ENCODE results near the gene UBXN11.
A peak's percentile ranks its signal among the peaks of the same experiment; 100 is the strongest.

The UBXN11 gene, protein sequence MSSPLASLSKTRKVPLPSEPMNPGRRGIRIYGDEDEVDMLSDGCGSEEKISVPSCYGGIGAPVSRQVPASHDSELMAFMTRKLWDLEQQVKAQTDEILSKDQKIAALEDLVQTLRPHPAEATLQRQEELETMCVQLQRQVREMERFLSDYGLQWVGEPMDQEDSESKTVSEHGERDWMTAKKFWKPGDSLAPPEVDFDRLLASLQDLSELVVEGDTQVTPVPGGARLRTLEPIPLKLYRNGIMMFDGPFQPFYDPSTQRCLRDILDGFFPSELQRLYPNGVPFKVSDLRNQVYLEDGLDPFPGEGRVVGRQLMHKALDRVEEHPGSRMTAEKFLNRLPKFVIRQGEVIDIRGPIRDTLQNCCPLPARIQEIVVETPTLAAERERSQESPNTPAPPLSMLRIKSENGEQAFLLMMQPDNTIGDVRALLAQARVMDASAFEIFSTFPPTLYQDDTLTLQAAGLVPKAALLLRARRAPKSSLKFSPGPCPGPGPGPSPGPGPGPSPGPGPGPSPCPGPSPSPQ

DNA sequence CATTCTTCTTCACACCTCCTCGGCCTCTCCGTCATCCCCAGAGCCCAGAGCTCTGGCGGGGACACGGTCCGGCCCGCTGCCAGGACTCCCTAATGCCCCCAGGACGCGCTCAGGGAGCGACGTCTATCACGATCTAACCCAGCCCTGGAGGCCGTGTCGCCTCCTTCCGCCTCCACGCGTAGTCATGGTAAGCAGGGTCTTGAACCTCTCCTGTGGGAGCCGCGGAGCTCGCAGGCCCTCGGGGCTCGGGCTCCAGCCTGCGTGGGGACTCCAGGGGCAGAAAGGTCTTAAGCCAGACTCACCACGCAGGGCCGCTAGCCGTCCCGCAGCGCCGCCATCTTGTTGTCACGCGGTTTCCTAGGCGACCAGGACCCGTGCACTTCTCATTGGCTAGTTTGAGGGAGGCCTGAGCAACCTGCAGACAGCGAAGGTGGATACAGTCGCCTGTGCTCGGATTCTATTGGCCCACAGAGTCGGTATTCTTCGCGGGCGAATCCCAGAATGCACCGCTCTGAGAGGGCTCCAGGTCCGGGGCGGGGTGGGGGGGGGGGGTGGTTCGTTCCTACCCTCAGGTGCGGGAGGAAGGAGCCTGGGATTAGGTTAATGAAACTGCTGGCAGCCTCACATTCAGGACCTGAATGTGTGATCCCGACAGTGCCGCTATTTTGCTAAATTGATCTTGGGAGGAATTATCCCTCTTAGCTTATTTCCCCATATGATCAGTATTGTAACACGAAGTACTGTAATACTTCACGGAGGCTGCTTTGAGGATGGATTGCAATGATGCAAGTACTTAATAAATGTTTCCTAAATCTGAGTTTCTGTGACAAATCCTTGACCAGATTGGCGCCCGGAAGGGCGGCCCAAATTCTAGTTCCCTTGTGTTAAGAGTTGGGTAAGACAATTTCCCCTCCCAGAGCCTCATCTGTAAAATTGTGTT is at the start of gene UBXN11:
UBXN11 (minus strand) TSS at position 347 of the 940 bp plus-strand sequence. CDS start 3,753 bp downstream, outside the sequence.
- H3K4me3 ChIP-seq (ENCODE audit: low read depth, low read length), result peak within 1 kb of the TSS; percentile 79
- peak; percentile 77 for DNase-seq (ENCODE audit: low read depth)

DNA sequence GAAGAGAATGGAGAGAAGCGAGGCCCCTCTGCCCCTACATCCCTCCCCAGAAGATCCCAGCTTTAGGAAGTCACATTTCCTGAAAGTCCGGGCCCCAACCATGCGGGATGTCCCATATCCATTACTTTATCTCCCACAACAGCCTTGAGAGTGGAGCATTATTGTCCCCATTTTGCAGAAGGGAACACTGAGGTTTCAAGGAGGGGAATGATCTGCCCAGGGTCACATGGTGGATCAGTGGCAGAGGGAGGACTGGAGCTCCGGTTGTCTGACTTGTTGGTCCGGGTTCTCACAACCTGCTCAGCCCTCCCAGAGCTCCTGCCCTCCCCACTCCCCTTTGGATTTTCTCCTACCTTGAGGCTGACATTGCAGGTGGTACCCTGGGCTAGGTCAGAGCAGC is 49.7 kb upstream of the UBXN11 start:
- H3K4me3 ChIP-seq (ENCODE audit: low read depth, low read length), result no peak overlapping the region
- DNase-seq (ENCODE audit: low read depth), result no peak

DNA sequence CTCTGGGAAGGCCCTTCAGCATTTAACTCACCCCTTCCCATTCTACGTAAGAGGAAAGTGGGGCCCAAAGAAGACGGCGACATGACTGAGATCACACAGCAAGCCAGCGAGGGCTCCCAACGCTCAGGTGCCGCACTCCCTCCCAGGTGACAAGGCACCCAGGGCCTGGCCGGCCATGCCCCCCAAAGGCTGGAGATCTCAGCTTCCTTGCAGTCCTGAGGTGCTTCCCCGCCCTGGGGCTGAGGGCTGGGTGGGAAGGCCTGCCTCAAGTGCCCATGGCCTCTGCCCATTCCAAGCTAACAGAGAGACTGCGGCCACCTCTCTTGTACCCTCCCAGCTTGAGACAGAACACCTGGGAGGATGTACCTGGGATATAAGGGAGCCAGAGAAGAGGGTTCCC is 48.5 kb upstream of the UBXN11 start:
- DNase-seq (ENCODE audit: low read depth), result no peak
- H3K4me3 ChIP-seq (ENCODE audit: low read depth, low read length), result no peak overlapping the region

DNA sequence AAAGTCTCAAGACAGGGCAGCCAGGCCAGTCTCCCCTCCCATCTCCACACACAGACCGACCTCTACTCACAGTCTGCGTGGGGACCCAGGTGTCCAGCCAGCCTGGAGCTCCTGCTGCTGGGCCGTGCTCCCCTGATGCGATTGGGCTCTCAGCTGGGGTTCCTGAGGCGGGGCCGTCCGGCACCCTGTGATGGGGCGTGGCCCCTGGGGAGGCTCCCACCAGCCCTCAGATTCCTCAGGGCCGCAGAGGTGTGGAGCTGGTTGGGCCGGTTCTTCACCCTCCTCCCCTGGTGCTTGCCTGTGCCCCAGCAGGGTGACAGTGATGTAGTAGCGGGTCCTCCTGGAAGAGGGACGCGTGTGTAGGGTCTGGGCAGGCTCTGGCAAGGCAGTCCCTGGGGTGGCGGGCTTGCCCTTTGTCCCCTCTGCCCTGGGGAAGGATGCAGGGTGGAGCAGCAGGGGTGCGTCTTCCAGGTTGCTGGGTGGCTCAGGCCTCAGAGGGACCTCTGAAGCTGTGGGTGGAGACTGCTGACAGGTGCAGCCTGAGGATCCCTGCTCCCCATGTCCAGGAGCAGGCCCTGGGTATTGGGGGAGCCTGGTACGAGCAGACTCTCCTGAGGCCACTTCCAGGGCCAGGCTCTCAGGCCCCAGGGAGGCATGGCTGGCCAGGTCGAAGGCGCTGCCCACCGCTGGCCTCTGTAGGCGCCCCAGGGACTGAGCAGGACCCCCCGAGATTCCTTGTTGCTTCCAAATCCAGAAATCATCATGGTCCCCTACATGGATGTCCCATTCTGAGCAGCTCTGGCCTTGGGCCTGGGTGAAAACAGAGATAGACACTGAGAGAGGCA is 47.8 kb upstream of the UBXN11 start, which contains the start of gene CRYBG2:
CRYBG2 (minus strand) TSS at position 155 of the 845 bp plus-strand sequence. CDS start 7,473 bp downstream, outside the sequence.
- no peak for DNase-seq (ENCODE audit: low read depth)
- H3K4me3 ChIP-seq (ENCODE audit: low read depth, low read length), result no peak within 1 kb of the TSS

DNA sequence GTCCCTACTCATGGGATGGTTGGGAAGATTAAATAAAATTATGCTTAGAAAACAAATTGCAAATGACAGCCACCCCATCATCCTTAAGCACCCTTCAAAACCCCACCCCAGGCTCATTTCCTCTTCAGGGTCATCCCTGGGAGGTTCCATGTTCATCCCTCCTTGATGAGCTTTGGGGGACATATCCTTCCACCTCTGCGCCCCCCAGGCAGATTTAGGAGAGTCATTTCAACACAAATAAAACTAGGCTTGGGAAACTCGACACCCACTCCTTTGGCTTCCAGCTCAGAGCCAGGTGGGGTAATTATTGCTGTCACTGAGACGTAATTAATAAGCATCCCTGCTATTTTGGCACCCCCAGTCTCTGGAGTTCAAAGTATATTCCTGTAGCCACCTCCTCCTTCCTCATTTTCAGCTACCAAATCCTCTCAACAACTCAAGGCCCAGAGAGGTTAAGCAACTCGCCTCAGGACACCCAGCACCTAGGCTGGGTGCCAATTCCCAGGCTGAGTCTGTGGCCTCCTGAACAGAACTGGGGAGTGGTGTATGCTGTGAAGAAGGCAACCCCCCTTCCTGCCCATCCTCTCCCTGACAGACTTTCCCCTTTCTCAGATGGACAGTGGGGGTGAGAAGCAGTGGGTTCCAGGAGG is 46.9 kb upstream of the UBXN11 start:
- H3K4me3 ChIP-seq (ENCODE audit: low read depth, low read length), result no peak overlapping the region
- DNase-seq (ENCODE audit: low read depth), result no peak

DNA sequence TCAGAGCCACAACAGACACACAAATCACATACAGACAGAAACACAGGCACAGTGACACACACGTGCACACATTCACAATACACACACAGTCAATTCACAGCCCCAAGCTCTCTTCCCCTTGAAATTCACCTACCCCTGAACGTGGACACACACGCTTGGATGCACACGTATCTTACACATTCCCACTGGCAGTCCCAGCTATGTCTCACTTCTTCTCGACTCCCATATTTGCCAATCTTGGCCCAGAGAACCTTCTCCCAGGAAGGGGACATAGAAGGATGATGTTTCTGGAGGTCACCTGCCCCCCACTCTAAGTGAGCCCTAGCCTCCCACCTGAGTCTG is 45.9 kb upstream of the UBXN11 start:
- DNase-seq (ENCODE audit: low read depth), result no peak
- no peak overlapping the region for H3K4me3 ChIP-seq (ENCODE audit: low read depth, low read length)

DNA sequence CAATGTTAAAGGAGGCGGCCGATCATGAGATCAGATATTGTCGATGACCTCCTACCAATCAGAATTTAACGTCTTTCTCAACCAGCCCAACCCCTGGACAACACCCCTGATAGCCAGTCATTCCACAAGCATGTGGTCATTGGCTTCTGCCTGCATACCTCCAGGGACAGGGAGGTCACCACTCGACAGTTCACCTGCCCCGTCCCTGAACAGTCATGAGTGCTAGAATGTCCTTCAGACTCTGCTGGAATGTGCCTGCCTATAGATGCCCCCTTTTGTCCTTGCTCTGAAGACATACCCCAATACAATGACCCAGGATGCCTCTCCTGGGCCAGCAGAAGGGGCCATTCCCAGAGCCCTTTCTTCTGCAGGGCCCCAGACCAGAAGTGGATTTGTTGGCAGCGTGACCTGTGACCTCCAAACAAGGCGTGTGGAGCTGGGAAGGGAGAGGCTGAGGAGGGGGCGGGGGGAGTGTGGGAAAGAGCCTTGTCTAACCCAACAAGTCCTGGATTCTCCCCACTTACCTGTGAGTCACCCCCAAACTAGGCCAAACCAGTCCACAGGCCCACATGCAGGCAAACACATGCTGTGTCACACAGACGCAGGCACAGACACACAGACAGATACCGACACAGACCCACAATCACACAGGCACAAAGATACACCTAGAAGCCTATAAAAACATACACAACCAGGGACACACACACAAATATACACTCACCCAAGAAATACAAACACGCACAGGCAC is 45.3 kb upstream of the UBXN11 start:
- H3K4me3 ChIP-seq (ENCODE audit: low read depth, low read length), result no peak overlapping the region
- DNase-seq (ENCODE audit: low read depth), result no peak

DNA sequence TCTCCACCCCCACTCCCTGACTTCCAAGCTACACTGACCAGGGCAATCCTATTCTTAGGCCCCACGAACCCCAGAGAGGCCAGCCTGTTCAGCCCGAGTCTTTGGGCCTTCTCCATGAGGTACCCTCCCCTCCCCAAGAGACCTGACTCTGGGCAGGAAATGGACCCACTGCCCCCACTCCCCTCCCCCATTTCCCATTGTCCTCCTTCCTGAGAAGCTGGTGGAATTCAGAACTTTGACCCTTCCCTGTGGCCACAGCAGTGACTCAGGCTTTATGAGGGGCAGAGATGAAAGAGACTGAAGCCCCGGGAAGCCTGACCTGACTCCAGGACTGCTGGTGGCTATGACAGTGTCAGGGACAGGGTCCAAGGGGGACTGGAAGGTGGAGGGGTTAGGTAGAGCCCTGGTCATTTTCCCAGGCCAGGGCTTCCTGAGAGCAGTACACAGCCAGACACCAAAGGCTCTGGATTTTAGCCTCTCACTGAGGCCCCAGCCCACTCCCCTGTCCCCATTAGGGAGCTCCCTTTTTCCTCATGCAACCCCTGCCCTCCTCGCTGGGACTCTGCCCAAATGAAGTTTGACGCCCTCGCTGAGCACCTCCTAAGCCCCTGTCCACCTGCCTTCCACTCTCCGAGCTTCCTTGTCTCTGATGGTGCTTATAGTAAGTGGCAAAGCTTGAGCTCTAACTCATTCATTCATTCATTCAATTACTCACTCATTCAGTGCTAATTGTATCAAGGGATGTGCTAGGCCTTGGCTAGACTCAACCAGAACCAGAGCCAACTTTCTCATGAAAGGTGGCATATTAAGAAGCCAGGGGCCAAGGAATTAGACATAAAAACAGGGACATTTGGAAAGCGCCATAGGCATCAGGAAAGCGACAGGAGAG is 44.5 kb upstream of the UBXN11 start:
- DNase-seq (ENCODE audit: low read depth), result no peak
- H3K4me3 ChIP-seq (ENCODE audit: low read depth, low read length), result no peak overlapping the region

DNA sequence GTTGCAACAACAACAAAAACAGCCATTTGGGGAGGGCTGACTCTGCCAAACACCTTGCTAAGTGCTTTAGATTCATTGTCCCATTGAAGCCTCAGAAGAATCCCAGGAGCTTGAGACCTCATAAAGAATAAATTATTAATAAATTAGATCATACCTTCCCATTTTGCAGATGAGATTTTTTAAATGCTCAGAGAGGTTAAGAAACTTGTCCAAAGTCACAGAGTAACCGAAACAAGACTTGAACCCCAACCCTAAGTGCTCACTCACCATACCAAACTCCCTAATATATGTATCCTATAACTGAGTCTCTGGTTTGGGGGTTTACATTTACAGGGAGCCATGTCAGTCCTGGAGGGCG is 43.9 kb upstream of the UBXN11 start:
- H3K4me3 ChIP-seq (ENCODE audit: low read depth, low read length), result no peak overlapping the region
- DNase-seq (ENCODE audit: low read depth), result no peak

DNA sequence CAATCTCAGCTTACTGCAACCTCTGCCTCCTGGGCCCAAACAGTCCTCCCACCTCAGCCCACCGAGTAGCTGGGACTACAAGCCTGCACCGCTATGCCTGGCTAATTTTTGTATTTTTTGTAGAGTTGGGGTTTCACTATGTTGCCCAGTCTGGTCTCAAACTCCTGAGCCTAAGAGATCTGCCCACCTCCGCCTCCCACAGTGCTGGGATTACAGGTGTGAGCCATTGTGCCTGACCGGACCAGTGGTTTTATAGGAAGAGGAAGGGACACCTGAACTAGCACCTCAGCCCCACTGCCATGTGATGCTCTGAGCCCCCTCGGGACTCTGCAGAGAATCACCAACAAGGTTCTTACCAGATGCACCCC is 43.4 kb upstream of the UBXN11 start:
- DNase-seq (ENCODE audit: low read depth), result no peak
- H3K4me3 ChIP-seq (ENCODE audit: low read depth, low read length), result no peak overlapping the region

DNA sequence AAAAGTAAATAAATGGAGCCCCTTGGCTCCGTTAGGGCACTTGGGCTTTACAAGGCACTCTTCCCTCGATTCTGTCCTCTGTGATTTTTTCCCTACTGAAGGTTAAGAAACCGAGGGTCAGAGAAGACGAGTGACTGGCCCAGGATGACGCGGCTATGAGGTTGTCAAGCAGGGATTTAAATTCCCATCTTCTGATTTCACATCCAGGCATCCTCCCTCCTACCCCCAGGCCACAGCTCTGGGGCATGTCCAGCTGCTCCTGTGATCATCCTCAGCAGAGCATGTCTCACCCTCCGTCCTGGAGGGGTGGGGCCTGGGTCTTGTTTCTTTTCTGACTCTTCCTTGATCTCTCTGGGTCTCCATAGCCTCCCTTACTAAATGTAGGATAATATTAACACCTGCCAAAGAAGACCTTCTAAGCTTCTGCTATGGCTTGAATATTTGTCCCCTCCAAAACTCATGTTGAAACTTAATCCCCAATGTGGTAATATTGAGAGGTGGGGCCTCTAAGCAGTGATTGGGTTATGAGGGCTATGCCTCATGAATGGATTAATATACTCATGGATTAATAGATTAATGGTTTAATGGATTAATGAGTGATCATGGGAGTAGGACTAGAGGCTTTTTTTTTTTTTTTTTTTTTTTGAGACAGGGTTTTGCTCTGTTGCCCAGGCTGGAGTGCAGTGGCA is 42.9 kb upstream of the UBXN11 start:
- no peak overlapping the region for H3K4me3 ChIP-seq (ENCODE audit: low read depth, low read length)
- DNase-seq (ENCODE audit: low read depth), result no peak

DNA sequence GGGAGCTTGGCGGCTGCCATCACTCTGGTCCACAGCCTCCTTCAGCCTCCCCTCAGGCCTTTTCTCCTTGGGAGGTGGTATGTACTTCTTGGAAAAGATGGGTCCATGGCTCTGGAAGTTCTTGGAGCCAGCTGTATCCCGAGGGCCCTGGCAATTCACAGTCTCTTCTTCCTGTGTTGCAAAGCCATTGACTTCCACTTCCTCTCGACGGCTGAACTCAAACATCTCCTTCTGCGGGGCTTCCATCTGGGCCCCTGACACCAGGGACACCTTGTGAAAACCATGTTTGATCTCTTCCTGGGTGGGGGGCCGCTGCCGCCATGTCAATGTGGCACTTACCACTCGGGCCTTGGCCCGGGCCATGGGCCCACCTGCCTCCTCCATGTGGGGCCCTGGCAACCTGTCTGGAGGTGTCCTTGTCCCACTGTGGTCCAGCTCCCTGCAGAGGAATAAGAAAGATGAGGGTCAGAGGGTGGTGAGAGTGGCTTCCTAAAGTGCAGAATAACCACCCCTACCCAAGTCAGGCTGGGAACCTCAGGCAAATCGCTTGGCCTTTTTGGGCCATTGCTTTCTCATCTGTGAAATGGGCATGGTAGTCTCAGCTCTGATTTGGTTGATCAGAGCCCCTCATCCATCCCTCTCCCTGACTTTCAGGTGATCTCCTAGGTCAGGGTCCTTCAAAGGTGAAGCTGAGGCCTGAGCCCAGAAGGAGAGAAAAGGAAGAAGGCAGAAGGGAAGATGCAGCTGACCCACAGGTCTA is 40.0 kb upstream of the UBXN11 start:
- DNase-seq (ENCODE audit: low read depth), result no peak
- H3K4me3 ChIP-seq (ENCODE audit: low read depth, low read length), result no peak overlapping the region

DNA sequence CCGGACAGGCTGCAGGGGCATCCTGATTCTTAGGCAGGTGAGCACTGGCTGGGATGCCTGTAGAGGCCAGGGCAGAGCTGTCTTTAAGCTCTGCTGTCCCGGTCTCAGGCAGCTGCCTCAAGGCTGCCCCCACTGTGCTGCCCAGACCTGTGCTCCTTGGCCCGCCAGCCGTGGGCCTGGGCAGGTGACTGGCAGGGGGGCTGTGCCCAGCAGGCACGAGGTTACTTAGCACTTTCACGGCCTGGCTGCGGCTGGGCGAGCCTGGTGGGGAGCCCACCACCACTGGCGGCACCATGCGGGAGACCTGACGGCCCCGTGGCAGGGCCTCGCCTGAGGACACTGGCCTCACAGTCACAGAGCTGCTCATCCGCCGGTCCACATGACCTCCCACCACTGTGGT is 39.3 kb upstream of the UBXN11 start:
- H3K4me3 ChIP-seq (ENCODE audit: low read depth, low read length), result no peak overlapping the region
- DNase-seq (ENCODE audit: low read depth), result no peak

DNA sequence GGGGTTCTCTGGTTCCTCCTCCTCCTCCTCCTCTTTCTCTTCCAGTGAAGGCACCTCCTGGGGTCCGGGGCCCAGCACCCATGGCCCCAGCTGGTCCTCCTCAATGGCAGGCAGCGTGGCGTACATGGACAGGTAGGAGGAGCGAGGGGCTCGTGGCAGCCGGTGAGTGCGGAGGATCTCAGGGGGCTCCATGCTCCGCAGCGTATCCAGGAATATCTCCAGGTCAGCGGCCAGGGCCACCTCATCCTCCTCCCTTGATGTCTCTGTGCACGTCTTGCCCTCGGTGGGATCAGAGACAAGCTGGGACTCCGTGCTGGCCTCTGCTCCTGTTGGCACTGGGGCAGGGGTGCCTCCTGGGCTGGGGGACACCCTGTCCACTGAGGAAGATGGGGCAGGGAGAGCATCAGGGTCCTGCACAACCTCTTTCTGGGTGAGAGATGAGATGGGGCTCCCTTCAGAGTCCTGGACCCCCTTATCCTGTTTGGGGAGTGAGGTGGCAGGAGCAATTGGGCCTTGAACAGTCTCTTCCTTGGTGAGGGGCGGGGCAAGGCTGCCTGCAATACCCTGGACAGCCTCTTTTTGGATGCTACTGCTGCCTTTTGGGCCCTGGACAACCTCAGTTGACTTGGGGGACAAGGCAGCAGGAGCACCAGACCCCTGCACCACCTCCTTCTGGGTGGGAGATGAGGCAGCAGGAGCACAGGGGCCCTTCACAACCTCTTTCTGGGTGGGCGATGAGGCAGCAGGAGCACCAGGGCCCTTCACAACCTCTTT is 37.9 kb upstream of the UBXN11 start:
- H3K4me3 ChIP-seq (ENCODE audit: low read depth, low read length), result no peak overlapping the region
- no peak for DNase-seq (ENCODE audit: low read depth)

DNA sequence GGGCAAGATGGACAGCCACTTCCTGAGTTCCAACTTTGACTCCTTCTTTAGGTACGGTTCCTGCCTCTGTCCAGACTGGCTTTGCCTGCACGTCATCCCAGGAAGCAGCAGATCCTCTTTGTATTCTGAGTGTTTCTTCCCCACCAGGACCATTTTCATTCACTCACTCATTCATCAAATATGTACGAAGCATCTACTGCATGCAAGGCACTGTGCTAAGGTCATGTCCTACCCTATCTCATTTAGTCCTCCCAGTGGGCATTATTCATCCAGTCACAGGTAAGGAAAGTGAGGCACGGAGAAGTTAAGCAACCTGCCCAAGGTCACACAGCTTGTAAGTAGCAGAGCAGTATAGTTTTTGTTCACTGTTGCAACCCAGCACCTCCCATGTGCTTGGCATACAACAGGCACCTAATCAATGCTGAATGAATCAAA is 33.6 kb upstream of the UBXN11 start:
- no peak for DNase-seq (ENCODE audit: low read depth)
- no peak overlapping the region for H3K4me3 ChIP-seq (ENCODE audit: low read depth, low read length)

Measured in skeletal muscle cell (primary cell).